OCI-LY1 (cell line): ENCODE results near the gene HACD2.

Experiments
- CTCF ChIP-seq: fragments of 200-600 bp; sonication (generic), shearing (Covaris generic); IDR thresholded peaks from 2 replicates; pipeline ENCODE4 v1.5.1; 2017; ENCODE audit warnings: mild to moderate bottlenecking, antibody characterized with exemption, low read length, moderate library complexity, mixed read lengths
- EZH2 ChIP-seq: fragments of 200-600 bp; sonication (generic), shearing (Covaris generic); IDR thresholded peaks from 2 replicates; pipeline ENCODE4 v1.8.0; 2017; ENCODE audit warnings: borderline replicate concordance, mixed run types, mild to moderate bottlenecking, antibody characterized with exemption, low read length, moderate library complexity, mixed read lengths

GRCh38 chr3:123478314-123478713, 106.5 kb downstream of the HACD2 start:
- TF ChIP-seq EZH2 (no peak), CTCF (no peak)
